Activated CD4-positive, alpha-beta T cell treated with anti-CD3 and anti-CD28 coated beads, Interleukin-2, amount 50 U/mL, for 1 hour (primary cell): Measurements from ENCODE around the gene HTR1D.
"Not testable (repeated sequence)": the region's sequence is repeated elsewhere in the genome, so short reads cannot be mapped to it uniquely, and the experiment has no call there.

Experiments used
- DNase-seq: peaks from one replicate; pipeline ENCODE4 v3.0.0-alpha.2; 2020

HTR1D gene

GRCh38 chr1:23217421-23218115, at the start of gene HTR1D:
HTR1D (minus strand) TSS chr1:23217502; CDS start chr1:23194219, 23,283 bp downstream.
- no peak for DNase-seq

GRCh38 chr1:23263380-23263887, 46.1 kb upstream of the HTR1D start:
- no peak for DNase-seq

- not testable (repeated sequence) for DNase-seq
Observed at GRCh38 chr1:23258082-23258481, 40.8 kb upstream of the HTR1D start.

GRCh38 chr1:23257371-23257770, 40.1 kb upstream of the HTR1D start:
- not testable (repeated sequence) for DNase-seq

GRCh38 chr1:23254584-23254983, 37.3 kb upstream of the HTR1D start:
- no peak for DNase-seq

- no peak for DNase-seq
Observed at GRCh38 chr1:23251812-23252211, 34.5 kb upstream of the HTR1D start.

GRCh38 chr1:23249787-23250454, 32.6 kb upstream of the HTR1D start:
- DNase-seq: no peak

GRCh38 chr1:23247276-23247675, 30.0 kb upstream of the HTR1D start:
- no peak for DNase-seq

- no peak for DNase-seq
Observed at GRCh38 chr1:23246274-23246673, 29.0 kb upstream of the HTR1D start.

- DNase-seq: no peak
Observed at GRCh38 chr1:23244256-23244761, 27.0 kb upstream of the HTR1D start.

- DNase-seq: no peak
Observed at GRCh38 chr1:23242414-23242813, 25.1 kb upstream of the HTR1D start.

- no peak for DNase-seq
Observed at GRCh38 chr1:23239638-23240295, 22.5 kb upstream of the HTR1D start.

GRCh38 chr1:23238565-23238964, 21.3 kb upstream of the HTR1D start:
- no peak for DNase-seq

- DNase-seq: no peak
Observed at GRCh38 chr1:23237508-23237907, 20.2 kb upstream of the HTR1D start.

GRCh38 chr1:23227806-23228205, 10.5 kb upstream of the HTR1D start:
- no peak for DNase-seq

- no peak for DNase-seq
Observed at GRCh38 chr1:23224739-23225648, 7.7 kb upstream of the HTR1D start.

- not testable (repeated sequence) for DNase-seq
Observed at GRCh38 chr1:23223963-23224362, 6.7 kb upstream of the HTR1D start.

- not testable (repeated sequence) for DNase-seq
Observed at GRCh38 chr1:23223490-23223951, 6.2 kb upstream of the HTR1D start.

GRCh38 chr1:23222742-23223141, 5.4 kb upstream of the HTR1D start:
- DNase-seq: no peak

GRCh38 chr1:23222331-23222730, 5.0 kb upstream of the HTR1D start:
- no peak for DNase-seq

- no peak for DNase-seq
Observed at GRCh38 chr1:23221107-23221506, 3.8 kb upstream of the HTR1D start.

- peak; percentile 30 for DNase-seq
Observed at GRCh38 chr1:23216771-23217420, 406 bp downstream of the HTR1D start.
